Head of caudate nucleus (tissue), 42 donors: ENCODE data around the gene MGST3.
"Not testable (repeated sequence)": the region's sequence is repeated elsewhere in the genome, so short reads cannot be mapped to it uniquely, and the experiment has no call there.

Source experiments
- DNase-seq, 42 donors: peaks; one replicate each; pipeline versions ENCODE4 v3.0.0 to v3.0.0-alpha.2; 2020 to 2021; ENCODE audit warnings: mixed read lengths in 7 of 42
- intact Hi-C: fragments of 100-400 bp; cut with DNase I; formaldehyde crosslinking; loops from one replicate; pipeline ENCODE4 v1.15.0; 2022

MGST3 gene

DNA sequence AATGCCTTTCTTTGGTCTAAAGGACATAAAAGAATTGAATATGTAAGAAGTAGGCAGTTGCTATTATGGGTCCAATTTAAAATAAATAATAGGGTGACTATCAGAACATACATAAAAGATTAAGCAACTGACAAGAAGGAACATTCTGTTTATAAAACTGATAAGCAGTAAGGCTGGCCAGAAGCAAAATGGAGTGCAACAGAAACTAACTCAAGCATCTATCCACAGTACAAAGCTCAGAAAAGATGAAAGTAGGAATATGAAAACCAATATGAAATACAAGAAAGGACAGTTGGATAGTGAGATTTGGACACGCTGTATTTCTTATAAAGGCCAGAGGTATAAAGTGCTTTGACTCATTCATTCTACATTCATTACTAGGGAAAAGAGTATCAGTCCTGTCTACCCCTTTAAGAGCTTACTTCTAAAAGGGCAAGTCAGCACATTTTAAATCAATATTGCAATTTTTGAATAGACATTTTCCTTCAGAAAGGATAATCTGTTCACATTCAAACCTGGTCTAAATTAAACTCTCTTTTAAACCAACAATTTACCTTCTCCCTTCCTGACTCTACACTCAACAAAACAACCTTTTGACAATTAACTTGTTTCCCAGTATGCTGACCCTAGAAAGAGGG lies 52.9 kb downstream of the MGST3 start:
- intact Hi-C loops = no loop called here

DNA sequence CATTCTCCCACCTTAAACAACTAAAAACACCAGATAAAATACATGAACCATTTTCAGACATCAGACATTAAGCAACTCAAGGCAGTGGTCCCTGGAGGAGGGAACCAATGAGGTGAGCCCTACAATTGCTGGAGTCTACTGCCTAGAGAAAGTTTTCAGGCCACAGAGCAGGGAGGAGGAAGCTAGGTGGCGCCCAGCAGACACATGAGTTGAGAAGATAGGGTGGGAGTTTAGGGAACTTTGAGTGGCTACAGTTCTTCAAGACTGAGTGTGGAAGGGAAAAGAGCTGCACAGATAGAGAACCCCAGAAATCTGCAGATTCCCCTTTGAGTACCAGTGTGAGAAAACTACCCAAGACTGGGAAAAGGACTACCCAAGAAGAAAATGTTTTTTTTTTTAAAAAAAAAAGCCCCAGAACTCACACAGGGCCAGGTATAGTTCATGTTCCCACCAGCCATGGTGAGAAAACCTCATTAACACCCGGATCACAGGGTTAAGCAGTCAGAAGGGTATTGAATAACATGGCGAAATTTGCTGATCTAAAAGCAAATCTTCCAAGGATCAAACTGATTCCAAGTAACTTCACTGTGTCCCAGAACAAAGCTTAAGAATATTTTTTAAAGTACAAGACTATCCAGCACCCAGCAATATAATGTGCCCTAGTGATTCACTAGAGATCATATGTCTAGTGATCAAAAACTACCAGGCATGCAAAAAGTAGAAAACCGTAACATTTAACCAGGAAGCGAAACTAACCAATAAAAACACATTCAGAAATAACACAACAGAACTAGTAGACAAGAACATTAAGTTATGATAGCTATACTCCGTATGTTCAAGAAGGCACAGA lies 55.3 kb downstream of the MGST3 start:
- intact Hi-C loops = no loop called here
- no peak for DNase-seq

More for the DNA sequence above, 52.9 kb downstream of the MGST3 start:
- DNase-seq = no peak

DNA sequence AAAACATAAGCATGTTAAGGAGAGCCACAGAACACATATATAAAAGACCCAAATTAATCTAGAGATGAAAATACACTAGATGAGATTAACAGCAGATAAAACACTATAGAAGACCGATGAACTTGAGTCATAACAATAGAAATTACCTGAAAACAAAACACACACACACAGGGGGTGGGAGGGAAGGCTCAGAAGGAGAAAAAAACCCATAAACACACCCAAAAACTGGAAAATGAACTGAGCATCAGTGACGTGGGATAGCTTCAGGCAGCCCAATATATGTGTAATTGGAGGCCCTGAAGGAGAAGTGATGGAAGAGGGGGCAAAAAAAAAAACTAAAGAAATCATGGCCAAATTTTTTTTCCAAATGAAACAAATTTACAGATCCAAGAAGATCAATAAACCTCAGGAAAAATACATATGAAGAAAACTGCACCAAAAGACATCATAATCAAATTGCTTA lies 56.0 kb downstream of the MGST3 start:
- no peak for DNase-seq
- intact Hi-C loops = no loop called here

DNA sequence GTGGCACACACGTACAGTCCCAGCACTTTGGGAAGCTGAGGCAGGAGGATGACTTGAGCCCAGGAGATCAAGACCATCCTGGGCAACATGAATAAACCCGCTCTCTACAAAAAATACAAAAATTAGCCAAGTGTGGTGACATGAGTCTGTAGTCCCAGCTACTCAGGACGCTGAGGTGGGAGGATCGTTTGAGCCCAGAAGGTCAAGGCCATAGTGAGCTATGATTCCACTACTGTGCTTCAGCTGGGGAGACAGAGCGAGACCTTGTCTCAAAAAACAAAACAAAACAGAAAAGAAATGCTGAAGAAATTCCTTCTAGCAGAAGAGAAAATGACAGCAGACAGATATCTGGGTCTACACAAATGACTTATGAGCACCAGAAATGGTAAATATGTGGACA lies 57.0 kb downstream of the MGST3 start:
- no peak for DNase-seq
- intact Hi-C loops = no loop called here

DNA sequence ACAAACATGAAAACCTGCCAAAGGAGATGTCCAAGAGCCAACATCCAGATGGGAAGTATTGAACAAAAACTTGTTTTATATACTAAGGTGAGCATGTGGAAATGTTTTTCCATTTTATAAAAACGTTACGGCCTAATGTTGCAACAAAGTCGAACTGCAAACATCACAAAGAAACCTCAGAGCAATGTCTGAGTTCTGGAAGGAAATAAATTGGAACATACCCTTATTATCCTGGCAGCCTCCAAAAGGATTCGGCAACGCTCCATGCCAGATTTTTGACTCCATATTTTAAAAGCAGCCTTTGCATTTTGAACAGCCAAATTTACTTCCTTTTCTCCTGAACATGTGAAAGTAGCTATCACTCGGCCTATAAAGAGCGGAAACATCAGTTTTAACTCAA lies 64.0 kb downstream of the MGST3 start:
- intact Hi-C loops = loop anchor here (5.0 kb wide), 2 partner anchors 63 to 72 kb away; partner anchors contain the start of genes MGST3 and TMCO1
- no peak for DNase-seq

DNA sequence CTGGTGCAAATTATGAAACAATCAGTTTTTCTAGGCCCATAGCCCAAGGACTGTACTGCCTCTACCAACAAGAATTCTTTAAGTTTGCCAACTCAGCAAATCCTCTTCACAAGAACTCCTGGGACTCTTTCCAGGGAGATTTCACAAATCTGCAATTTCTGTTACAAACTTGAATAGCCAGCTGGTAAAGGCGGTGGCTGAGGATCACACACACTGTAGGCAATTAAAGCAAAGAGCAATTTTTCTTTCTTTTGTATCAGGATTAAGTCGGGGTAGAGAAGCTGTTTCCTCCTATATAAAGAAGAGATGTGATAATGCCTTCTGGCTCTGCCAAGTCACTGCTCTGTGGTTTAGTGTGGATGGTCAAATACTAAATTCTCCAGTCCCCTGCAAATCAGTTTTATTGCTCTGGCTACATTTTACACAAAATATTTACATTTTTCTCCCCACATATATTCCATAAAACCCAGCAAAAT lies 65.6 kb downstream of the MGST3 start:
- intact Hi-C loops = loop anchor here (5.0 kb wide), 2 partner anchors 64 to 71 kb away; partner anchors contain the start of genes MGST3 and TMCO1
- peak in 7 of 42 donors; percentile 2 to 45 (median 13) for DNase-seq

DNA sequence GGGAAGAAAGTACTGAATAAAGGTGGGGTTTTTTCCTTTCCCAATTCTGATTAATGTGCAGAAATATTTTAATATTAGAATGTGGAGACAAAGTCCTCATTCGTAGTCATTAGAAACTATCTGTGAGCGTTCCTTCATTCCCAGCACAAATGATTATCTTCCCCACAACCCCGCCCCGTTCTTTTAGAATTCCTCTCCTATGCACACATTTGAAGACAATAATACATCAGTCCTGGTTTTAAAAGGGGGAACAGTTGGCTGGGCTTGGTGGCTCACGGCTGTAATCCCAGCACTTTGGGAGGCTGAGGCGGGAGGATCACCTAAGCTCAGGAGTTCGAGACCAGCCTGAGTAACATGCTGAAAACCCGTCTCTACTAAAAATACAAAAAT lies 66.5 kb downstream of the MGST3 start:
- intact Hi-C loops = loop anchor here (5.0 kb wide), 2 partner anchors 65 to 70 kb away; partner anchors contain the start of genes MGST3 and TMCO1
- DNase-seq = no peak

DNA sequence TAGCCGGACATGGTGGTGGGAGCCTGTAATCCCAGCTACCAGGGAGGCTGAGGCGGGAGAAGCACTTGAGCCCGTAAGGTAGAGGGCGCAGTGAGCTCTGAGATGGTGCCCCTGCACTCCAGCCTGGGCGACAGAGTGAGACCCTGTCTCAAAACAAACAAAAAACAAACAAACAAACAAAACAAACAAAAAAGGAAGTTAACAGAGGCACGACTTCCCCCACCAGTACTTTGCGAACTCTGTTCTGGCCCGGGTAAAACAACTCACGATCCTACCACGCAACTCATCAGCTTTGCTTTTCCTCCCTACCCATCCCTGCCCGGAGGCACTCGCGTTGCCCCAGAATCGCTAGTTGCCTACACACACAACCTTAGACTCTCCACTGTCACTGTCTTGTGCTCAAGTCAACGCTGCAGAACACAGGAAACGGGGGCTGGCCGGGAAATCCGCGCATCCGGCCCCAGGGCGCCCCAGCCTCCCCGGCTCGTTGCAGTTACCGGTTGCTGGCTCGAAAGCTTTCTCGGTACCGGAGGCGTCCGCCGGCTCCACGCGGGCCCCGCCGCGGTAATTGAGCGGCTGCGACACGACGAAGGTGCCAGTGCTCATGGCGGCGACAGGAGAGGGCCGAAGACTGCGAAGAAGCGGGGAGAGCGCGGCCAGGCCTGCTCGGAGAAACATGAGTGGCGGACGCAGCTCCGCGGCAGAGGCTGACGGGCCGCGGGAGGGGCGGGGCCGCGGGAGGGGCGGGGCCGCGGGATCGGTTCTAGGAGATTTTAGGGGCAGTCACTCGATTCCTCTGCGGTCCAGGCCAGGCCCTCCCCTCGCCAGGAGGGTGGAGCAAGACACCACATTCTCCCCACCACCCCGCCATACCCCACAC lies 67.1 kb downstream of the MGST3 start, which contains the start of gene ALDH9A1:
Gene ALDH9A1 (minus strand): TSS at position 682 of the 880 bp plus-strand sequence. CDS start 4 bp downstream, at position 678.
- intact Hi-C loops = loop anchor here (5.0 kb wide), 2 partner anchors 66 to 69 kb away; partner anchors contain the start of genes MGST3 and TMCO1
- DNase-seq = peak; percentile 76 to 96 (median 90)

DNA sequence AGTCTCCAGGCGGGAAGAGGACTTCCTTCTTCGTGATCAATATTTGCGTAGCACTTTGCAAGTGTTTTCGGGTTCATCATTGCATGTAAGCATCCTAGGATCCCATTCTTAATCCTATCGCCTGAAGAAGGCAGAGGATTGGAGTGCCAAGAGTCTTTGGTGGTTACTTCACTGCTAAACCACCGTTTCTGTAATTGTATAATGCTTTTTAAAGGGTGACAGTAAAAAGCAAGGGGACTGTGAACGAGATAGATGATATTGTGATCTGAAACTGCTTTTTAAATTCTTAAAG lies 67.7 kb downstream of the MGST3 start:
- intact Hi-C loops = loop anchor here (5.0 kb wide), 2 partner anchors 66 to 69 kb away; partner anchors contain the start of genes MGST3 and TMCO1
- peak in 1 of 42 donors; percentile 7 for DNase-seq

DNA sequence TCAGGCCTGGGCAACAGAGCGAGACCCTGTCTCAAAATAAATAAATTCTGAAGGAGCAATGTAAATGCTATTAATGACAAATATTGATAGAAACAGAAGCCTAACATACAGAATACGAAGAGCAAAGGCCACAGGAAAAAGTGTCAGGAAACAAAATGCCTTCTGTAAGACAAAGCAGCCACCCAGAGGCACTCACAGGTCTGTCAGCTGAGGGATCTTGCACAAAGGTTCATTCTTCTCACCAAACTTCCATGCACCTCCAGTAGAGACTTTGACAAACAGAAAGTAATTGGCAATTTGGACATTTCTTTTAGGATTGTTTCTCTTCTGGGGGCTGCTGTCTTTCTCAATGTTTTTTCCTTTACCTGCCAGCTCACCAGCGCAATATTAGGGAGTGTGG lies 68.5 kb downstream of the MGST3 start:
- intact Hi-C loops = loop anchor here (5.0 kb wide), 2 partner anchors 67 to 68 kb away; partner anchors contain the start of genes MGST3 and TMCO1
- no peak for DNase-seq

DNA sequence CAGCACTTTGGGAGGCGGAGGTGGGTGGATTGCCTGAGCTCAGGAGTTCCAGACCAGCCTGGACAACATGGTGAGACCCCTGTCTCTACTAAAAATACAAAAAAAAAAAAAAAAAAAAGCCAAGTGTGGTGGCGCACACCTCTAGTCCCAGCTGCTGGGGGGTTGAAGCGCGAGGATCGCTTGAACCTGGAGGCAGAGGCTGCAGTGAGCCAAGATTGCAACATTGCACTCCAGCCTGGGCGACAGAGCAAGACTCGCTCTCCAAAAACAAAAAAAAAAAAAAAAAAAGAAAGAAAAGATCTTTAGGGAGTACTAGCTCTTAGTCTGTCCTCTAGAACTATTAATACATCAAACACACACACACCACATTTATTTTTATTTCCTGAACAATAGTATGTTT lies 70.9 kb downstream of the MGST3 start:
- DNase-seq, intact Hi-C loops: not testable (repeated sequence)

DNA sequence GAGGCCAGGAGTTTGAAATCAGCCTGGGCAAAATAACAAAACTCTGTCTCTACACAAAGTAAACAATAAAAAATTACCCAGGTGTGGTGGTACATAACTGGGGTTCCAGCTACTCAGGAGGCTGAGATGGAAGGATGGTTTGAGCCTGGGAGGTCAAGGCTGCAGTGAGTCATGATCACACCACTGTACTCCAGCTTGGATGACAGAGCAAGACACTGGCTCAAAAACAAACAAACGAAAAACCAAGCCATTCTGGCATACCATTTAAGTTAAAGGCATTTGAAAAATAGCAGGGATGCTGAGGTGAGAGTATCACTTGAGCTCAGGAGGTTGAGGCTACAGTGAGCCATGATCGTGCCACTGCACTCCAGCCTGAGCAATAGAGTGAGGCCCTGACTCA lies 72.6 kb downstream of the MGST3 start:
- no peak for DNase-seq
- intact Hi-C loops = no loop called here
